Activated naive CD4-positive, alpha-beta T cell treated with anti-CD3 and anti-CD28 coated beads, Interleukin-2, amount 50 U/mL, for 24 hours (primary cell): ENCODE data around the gene DHRS7B.

Experiments
- H3K27ac Mint-ChIP-seq: one replicate; pipeline ENCODE4 v1.8.0; 2021; ENCODE audit warnings: mild to moderate bottlenecking, mixed read lengths
- H3K27me3 Mint-ChIP-seq: one replicate; pipeline ENCODE4 v1.8.0; 2021; ENCODE audit warnings: mixed read lengths
- H3K36me3 Mint-ChIP-seq: one replicate; pipeline ENCODE4 v1.8.0; 2021; ENCODE audit warnings: mixed read lengths
- H3K4me1 Mint-ChIP-seq: one replicate; pipeline ENCODE4 v1.8.0; 2021; ENCODE audit warnings: mixed read lengths
- H3K4me3 Mint-ChIP-seq: one replicate; pipeline ENCODE4 v1.8.0; 2021; ENCODE audit warnings: mild to moderate bottlenecking, mixed read lengths
- H3K9me3 Mint-ChIP-seq: one replicate; pipeline ENCODE4 v1.8.0; 2021; ENCODE audit warnings: mixed read lengths

The DHRS7B gene

GRCh38 chr17:21199311-21199710 is 72.5 kb downstream of the DHRS7B start:
- H3K27me3 Mint-ChIP-seq, result no peaks in the 10 kb centered on the region
- H3K27ac Mint-ChIP-seq, result no peak overlapping the region
- H3K4me1 Mint-ChIP-seq, result peaks cover 24% of the 10 kb centered on the region
- no peak overlapping the region for H3K4me3 Mint-ChIP-seq
- H3K36me3 Mint-ChIP-seq, result peaks cover 1% of the 10 kb centered on the region
- H3K9me3 Mint-ChIP-seq, result no peaks in the 10 kb centered on the region

- no peak overlapping the region for H3K27ac Mint-ChIP-seq
- no peaks in the 10 kb centered on the region for H3K27me3 Mint-ChIP-seq
- H3K4me3 Mint-ChIP-seq, result no peak overlapping the region
- H3K9me3 Mint-ChIP-seq, result no peaks in the 10 kb centered on the region
- H3K36me3 Mint-ChIP-seq, result peaks cover 1% of the 10 kb centered on the region
- H3K4me1 Mint-ChIP-seq, result peaks cover 26% of the 10 kb centered on the region
These were observed 73.1 kb downstream of the DHRS7B start for GRCh38 chr17:21199856-21200255.

- H3K27me3 Mint-ChIP-seq, result no peaks in the 10 kb centered on the region
- no peaks in the 10 kb centered on the region for H3K9me3 Mint-ChIP-seq
- peaks cover 35% of the 10 kb centered on the region for H3K4me1 Mint-ChIP-seq
- no peak overlapping the region for H3K27ac Mint-ChIP-seq
- peaks cover 1% of the 10 kb centered on the region for H3K36me3 Mint-ChIP-seq
- no peak overlapping the region for H3K4me3 Mint-ChIP-seq
These were observed 74.0 kb downstream of the DHRS7B start for GRCh38 chr17:21200590-21201297.

- Mint-ChIP-seq H3K27me3 (no peaks in the 10 kb centered on the region), H3K4me1 (peaks cover 40% of the 10 kb centered on the region), H3K27ac (no peak overlapping the region), H3K4me3 (no peak overlapping the region), H3K9me3 (no peaks in the 10 kb centered on the region), H3K36me3 (peaks cover 1% of the 10 kb centered on the region)
These were observed 74.5 kb downstream of the DHRS7B start for GRCh38 chr17:21201298-21201595.

GRCh38 chr17:21201874-21202273 is 75.1 kb downstream of the DHRS7B start:
- no peaks in the 10 kb centered on the region for H3K27me3 Mint-ChIP-seq
- peaks cover 41% of the 10 kb centered on the region for H3K4me1 Mint-ChIP-seq
- no peaks in the 10 kb centered on the region for H3K9me3 Mint-ChIP-seq
- no peak overlapping the region for H3K4me3 Mint-ChIP-seq
- peaks cover under 1% of the 10 kb centered on the region for H3K36me3 Mint-ChIP-seq
- H3K27ac Mint-ChIP-seq, result no peak overlapping the region

- Mint-ChIP-seq H3K27me3 (no peaks in the 10 kb centered on the region), H3K27ac (no peak overlapping the region), H3K4me3 (no peak overlapping the region), H3K9me3 (no peaks in the 10 kb centered on the region), H3K36me3 (no peaks in the 10 kb centered on the region), H3K4me1 (peaks cover 43% of the 10 kb centered on the region)
These were observed 75.7 kb downstream of the DHRS7B start for GRCh38 chr17:21202512-21202911.

- Mint-ChIP-seq H3K9me3 (no peaks in the 10 kb centered on the region), H3K4me3 (no peak overlapping the region), H3K4me1 (peaks cover 48% of the 10 kb centered on the region), H3K27ac (no peak overlapping the region), H3K36me3 (no peaks in the 10 kb centered on the region), H3K27me3 (no peaks in the 10 kb centered on the region)
These were observed 78.2 kb downstream of the DHRS7B start for GRCh38 chr17:21204935-21205334.

GRCh38 chr17:21208352-21208751 is 81.6 kb downstream of the DHRS7B start:
- no peak overlapping the region for H3K4me3 Mint-ChIP-seq
- H3K4me1 Mint-ChIP-seq, result peaks cover 63% of the 10 kb centered on the region
- no peak overlapping the region for H3K27ac Mint-ChIP-seq
- no peaks in the 10 kb centered on the region for H3K27me3 Mint-ChIP-seq
- no peaks in the 10 kb centered on the region for H3K36me3 Mint-ChIP-seq
- no peaks in the 10 kb centered on the region for H3K9me3 Mint-ChIP-seq

GRCh38 chr17:21209511-21210175 is 82.9 kb downstream of the DHRS7B start:
- H3K27ac Mint-ChIP-seq, result peak overlapping the region; percentile 30
- H3K4me1 Mint-ChIP-seq, result peaks cover 53% of the 10 kb centered on the region
- peak overlapping the region; percentile 11 for H3K4me3 Mint-ChIP-seq

GRCh38 chr17:21210411-21211076 is 83.8 kb downstream of the DHRS7B start:
- no peaks in the 10 kb centered on the region for H3K36me3 Mint-ChIP-seq
- H3K9me3 Mint-ChIP-seq, result no peaks in the 10 kb centered on the region
- H3K4me3 Mint-ChIP-seq, result peak overlapping the region; percentile 19
- no peak overlapping the region for H3K27ac Mint-ChIP-seq
- peaks cover 52% of the 10 kb centered on the region for H3K4me1 Mint-ChIP-seq
- H3K27me3 Mint-ChIP-seq, result no peaks in the 10 kb centered on the region

More at GRCh38 chr17:21209511-21210175, 82.9 kb downstream of the DHRS7B start:
- no peaks in the 10 kb centered on the region for H3K36me3 Mint-ChIP-seq
- H3K9me3 Mint-ChIP-seq, result no peaks in the 10 kb centered on the region
- no peaks in the 10 kb centered on the region for H3K27me3 Mint-ChIP-seq

- Mint-ChIP-seq H3K9me3 (no peaks in the 10 kb centered on the region), H3K4me3 (peak overlapping the region; percentile 93), H3K27me3 (no peaks in the 10 kb centered on the region), H3K4me1 (peaks cover 52% of the 10 kb centered on the region), H3K27ac (no peak overlapping the region), H3K36me3 (no peaks in the 10 kb centered on the region)
These were observed 85.2 kb downstream of the DHRS7B start for GRCh38 chr17:21211825-21212479.

- Mint-ChIP-seq H3K4me1 (peaks cover 60% of the 10 kb centered on the region), H3K4me3 (peak overlapping the region; percentile 93), H3K36me3 (no peaks in the 10 kb centered on the region), H3K9me3 (no peaks in the 10 kb centered on the region), H3K27ac (peak overlapping the region; percentile 89), H3K27me3 (no peaks in the 10 kb centered on the region)
These were observed 86.3 kb downstream of the DHRS7B start for GRCh38 chr17:21212826-21213637.

GRCh38 chr17:21213638-21214014 is 86.9 kb downstream of the DHRS7B start:
- Mint-ChIP-seq H3K36me3 (peaks cover under 1% of the 10 kb centered on the region), H3K27ac (peak overlapping the region; percentile 89), H3K4me3 (peak overlapping the region; percentile 93), H3K4me1 (peaks cover 62% of the 10 kb centered on the region), H3K27me3 (no peaks in the 10 kb centered on the region), H3K9me3 (no peaks in the 10 kb centered on the region)

GRCh38 chr17:21214015-21214776 is 87.4 kb downstream of the DHRS7B start, which contains the start of gene TMEM11:
TSS of gene TMEM11 (minus strand) at chr17:21214161. CDS start at chr17:21214152, 9 bp downstream.
- Mint-ChIP-seq H3K36me3 (peaks cover 2% of the 10 kb centered on the region), H3K9me3 (no peaks in the 10 kb centered on the region), H3K4me1 (peaks cover 64% of the 10 kb centered on the region), H3K4me3 (peak within 1 kb of the TSS; percentile 93), H3K27ac (peak within 1 kb of the TSS; percentile 96), H3K27me3 (no peaks in the 10 kb centered on the region)
